K562 (cell line): ENCODE data around the gene RPL18A. TPM values are rescaled to one million over a fixed set of nuclear protein-coding genes. Genes with fewer than 3 reads are reported as not detected.
A peak's percentile ranks its signal among the peaks of the same experiment; 100 is the strongest.

Experiments used
- BCOR ChIP-seq: fragments of 450-650 bp; IDR thresholded peaks from 2 replicates; pipeline ENCODE4 v1.6.1; 2016
- CREM ChIP-seq: IDR thresholded peaks from 2 replicates; pipeline ENCODE4 v1.6.1; 2014; ENCODE audit warnings: antibody characterized with exemption, low read depth
- DNMT1 ChIP-seq: fragments of 450-650 bp; IDR thresholded peaks from 2 replicates; pipeline ENCODE4 v1.6.1; 2016; ENCODE audit warnings: antibody characterized with exemption, mild to moderate bottlenecking
- HCFC1 ChIP-seq: IDR thresholded peaks from 2 replicates; pipeline ENCODE4 v1.6.1; 2012; ENCODE audit warnings: low read depth, low read length, improper control_type of control experiment
- HDGF ChIP-seq: fragments of 450-650 bp; IDR thresholded peaks from 2 replicates; pipeline ENCODE4 v1.6.1; 2016
- HMGN3 ChIP-seq: IDR thresholded peaks from 2 replicates; pipeline ENCODE4 v1.6.1; 2011; ENCODE audit warnings: borderline replicate concordance, low read depth, mild to moderate bottlenecking, mixed read lengths, low read length; ENCODE audit not compliant: insufficient read length; ENCODE audit errors: extremely low read depth
- HNRNPL ChIP-seq: fragments of 200-400 bp; formaldehyde crosslinking; IDR thresholded peaks from 2 replicates; pipeline ENCODE4 v1.6.1; 2017; ENCODE audit warnings: low read depth, mild to moderate bottlenecking, low read length
- MYC ChIP-seq, 2 experiments: fragments of 250-450 bp in 1 of 2; sonication (Bioruptor Pico) in 1 of 2; IDR thresholded peaks; 2 replicates each; pipeline versions ENCODE4 v1.5.1 to v1.6.1; 2012 to 2021; ENCODE audit warnings: low read depth in 2 of 2, borderline replicate concordance in 1 of 2, improper control_type of control experiment in 1 of 2, low read length in 1 of 2, mild to moderate bottlenecking in 1 of 2, moderate library complexity in 1 of 2
- PHTF2 ChIP-seq: fragments of 250-450 bp; sonication (Bioruptor Pico); IDR thresholded peaks from 2 replicates; pipeline ENCODE4 v1.5.0; 2021; ENCODE audit warnings: mild to moderate bottlenecking
- POLR2G ChIP-seq: fragments of 200-400 bp; formaldehyde crosslinking; IDR thresholded peaks from 2 replicates; pipeline ENCODE4 v1.6.1; 2017; ENCODE audit warnings: low read depth, mild to moderate bottlenecking, antibody characterized with exemption, low read length, moderate library complexity
- PRMT5 ChIP-seq: sonication (generic); formaldehyde crosslinking; IDR thresholded peaks from 2 replicates; pipeline ENCODE4 v1.5.0; 2020; ENCODE audit warnings: missing genetic modification reagents
- SAP30 ChIP-seq: fragments of 200-600 bp; sonication (generic); IDR thresholded peaks from 2 replicates; pipeline ENCODE4 v1.6.1; 2012; ENCODE audit warnings: borderline replicate concordance, low read depth, mild to moderate bottlenecking, moderate library complexity, low read length, control low read depth, inconsistent platforms; ENCODE audit not compliant: insufficient read depth, poor library complexity, severe bottlenecking
- SMARCA5 ChIP-seq: fragments of 450-650 bp; IDR thresholded peaks from 2 replicates; pipeline ENCODE4 v1.6.1; 2016
- STAT6 ChIP-seq: sonication (generic); formaldehyde crosslinking; IDR thresholded peaks from 2 replicates; pipeline ENCODE4 v1.8.1; 2023; ENCODE audit warnings: mild to moderate bottlenecking, missing genetic modification reagents
- TAF9B ChIP-seq: fragments of 450-650 bp; IDR thresholded peaks from 2 replicates; pipeline ENCODE4 v1.6.1; 2018; ENCODE audit warnings: mild to moderate bottlenecking; ENCODE audit not compliant: partially characterized antibody
- ZBTB26 ChIP-seq: fragments of 450-650 bp; formaldehyde crosslinking; IDR thresholded peaks from 2 replicates; pipeline ENCODE4 v1.4.0; 2022; ENCODE audit warnings: missing genetic modification characterization
- ZBTB7A ChIP-seq: IDR thresholded peaks from 2 replicates; pipeline ENCODE4 v1.6.1; 2011; ENCODE audit warnings: low read depth, mild to moderate bottlenecking, low read length, moderate library complexity, borderline replicate concordance; ENCODE audit not compliant: control insufficient read depth
- ZNF444 ChIP-seq: fragments of 250-450 bp; sonication (Bioruptor Pico); IDR thresholded peaks from 2 replicates; pipeline ENCODE4 v1.4.0; 2020; ENCODE audit warnings: mild to moderate bottlenecking, moderate library complexity
- polyA plus RNA-seq, 8 experiments: library from polyadenylated mRNA; depleted of rRNA in 4 of 8; stranded (reverse) in 5 of 8; unstranded in 3 of 8; fragments of >200 nt; fragmentation: Nextera tagmentation in 2 of 8; fragmentation: Illumina TruSeq in 1 of 8; extraction: Ambion mirVana in 2 of 8; extraction: Trizol in 1 of 8; gene quantifications; 2 replicates each; pipeline versions ENCODE4 v1.2.1 to v1.2.3, GENCODE V29; 2011 to 2014; ENCODE audit warnings: inconsistent platforms in 1 of 8, missing spikeins in 1 of 8
- total RNA-seq, 7 experiments: library from RNA; depleted of rRNA in 6 of 7; stranded (reverse); fragments of >200 nt in 6 of 7; fragmentation: Illumina TruSeq in 2 of 7; extraction: Trizol in 2 of 7; gene quantifications; 2 replicates each; pipeline versions ENCODE4 v1.2.1 to v1.2.3, GENCODE V29; 2011 to 2021; ENCODE audit warnings: low replicate concordance in 1 of 7
- TF ChIP-seq, protein P1 (sequence below): fragments of 450-650 bp; formaldehyde crosslinking; IDR thresholded peaks from 2 replicates; pipeline ENCODE4 v1.4.0; 2020; ENCODE audit warnings: mild to moderate bottlenecking, moderate library complexity
- TF ChIP-seq, protein P2 (sequence below): sonication (generic); formaldehyde crosslinking; IDR thresholded peaks from 2 replicates; pipeline ENCODE4 v1.5.0; 2020; ENCODE audit warnings: missing genetic modification reagents

The RPL18A gene
- total and polyA plus RNA-seq, 9 of the 15 experiments (the other 6 are each of a cell fraction or from before 2014, with no cell fraction given): 626 to 2,882 (median 1,895) TPM

DNA sequence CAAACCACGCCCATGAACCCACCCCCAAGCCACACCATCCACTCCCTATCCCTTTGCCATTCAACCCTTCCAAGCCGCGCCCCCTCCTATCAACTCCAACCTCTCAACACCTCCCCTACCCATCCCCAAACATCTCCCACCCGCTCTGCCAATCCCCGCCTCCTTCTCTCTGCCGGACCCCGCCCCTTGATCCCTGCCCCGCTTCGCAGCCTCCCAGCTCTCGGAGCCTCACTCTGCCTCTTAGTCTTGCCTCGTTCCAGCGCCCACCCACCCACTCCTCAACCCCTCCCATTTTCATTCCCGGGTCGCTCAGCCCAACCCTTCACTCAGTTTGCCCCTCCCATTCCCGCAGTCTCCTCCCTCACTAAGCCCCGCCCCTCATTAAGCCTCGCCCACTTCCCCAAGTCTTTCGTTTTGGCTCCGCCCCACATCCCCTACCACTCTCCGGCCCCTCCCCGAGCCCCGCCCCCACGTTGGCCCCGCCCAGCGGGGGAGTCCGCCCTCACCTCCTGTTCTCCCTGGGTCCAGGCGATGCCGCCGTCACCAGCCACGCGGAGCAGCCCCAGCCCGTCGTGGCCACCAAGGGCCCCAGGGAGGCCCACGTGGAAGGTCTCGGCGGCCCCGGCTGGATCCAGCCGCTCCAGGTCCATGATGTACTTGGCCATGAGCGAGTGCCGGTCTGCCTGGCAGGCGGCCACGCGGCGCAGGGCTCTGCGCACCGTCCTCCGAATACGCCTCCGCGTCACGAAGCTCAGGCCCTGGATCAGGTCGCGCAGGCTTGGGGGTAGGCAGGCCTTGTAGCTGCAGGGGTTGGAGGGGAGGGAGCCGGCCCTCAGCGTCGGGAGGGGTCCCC is 17.7 kb upstream of the RPL18A start (continued):
- TF ChIP-seq, protein P1, sequence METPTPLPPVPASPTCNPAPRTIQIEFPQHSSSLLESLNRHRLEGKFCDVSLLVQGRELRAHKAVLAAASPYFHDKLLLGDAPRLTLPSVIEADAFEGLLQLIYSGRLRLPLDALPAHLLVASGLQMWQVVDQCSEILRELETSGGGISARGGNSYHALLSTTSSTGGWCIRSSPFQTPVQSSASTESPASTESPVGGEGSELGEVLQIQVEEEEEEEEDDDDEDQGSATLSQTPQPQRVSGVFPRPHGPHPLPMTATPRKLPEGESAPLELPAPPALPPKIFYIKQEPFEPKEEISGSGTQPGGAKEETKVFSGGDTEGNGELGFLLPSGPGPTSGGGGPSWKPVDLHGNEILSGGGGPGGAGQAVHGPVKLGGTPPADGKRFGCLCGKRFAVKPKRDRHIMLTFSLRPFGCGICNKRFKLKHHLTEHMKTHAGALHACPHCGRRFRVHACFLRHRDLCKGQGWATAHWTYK (CRISPR knock-in tag): 0 out of 2 replicates have a peak, but pooled peaks have one; percentile 33
- no peak for TF ChIP-seq ZNF444 (CRISPR knock-in tag)
- TF ChIP-seq SAP30: peak; percentile 55
- TF ChIP-seq, protein P2, sequence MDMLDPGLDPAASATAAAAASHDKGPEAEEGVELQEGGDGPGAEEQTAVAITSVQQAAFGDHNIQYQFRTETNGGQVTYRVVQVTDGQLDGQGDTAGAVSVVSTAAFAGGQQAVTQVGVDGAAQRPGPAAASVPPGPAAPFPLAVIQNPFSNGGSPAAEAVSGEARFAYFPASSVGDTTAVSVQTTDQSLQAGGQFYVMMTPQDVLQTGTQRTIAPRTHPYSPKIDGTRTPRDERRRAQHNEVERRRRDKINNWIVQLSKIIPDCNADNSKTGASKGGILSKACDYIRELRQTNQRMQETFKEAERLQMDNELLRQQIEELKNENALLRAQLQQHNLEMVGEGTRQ (CRISPR knock-in tag): no peak
- peak; percentile 47; the same call in 1 of the 2 replicates for TF ChIP-seq HNRNPL
- no peak for TF ChIP-seq PRMT5
- TF ChIP-seq PHTF2 (CRISPR knock-in tag): no peak
- TF ChIP-seq ZBTB7A: peak; percentile 82
- no peak for TF ChIP-seq SMARCA5
- peak; percentile 53 for TF ChIP-seq CREM
- TF ChIP-seq TAF9B: no peak
- peak; percentile 92 for TF ChIP-seq MYC (IDR thresholded peaks at IDR 0.05; ENCODE audit: low read depth, low read length)
- peak; percentile 69; the same call in 1 of the 2 replicates for TF ChIP-seq MYC (CRISPR knock-in tag; IDR thresholded peaks at IDR 0.05; ENCODE audit: borderline replicate concordance, low read depth)
- TF ChIP-seq HCFC1: peak; percentile 16; the same call in 1 of the 2 replicates
- TF ChIP-seq HDGF: no peak
- TF ChIP-seq ZBTB26 (CRISPR knock-in tag): 0 out of 2 replicates have a peak, but pooled peaks have one; percentile 46
- TF ChIP-seq DNMT1: no peak
- TF ChIP-seq BCOR: peak; percentile 60; the same call in 1 of the 2 replicates
- no peak for TF ChIP-seq STAT6 (CRISPR knock-in tag)
- peak; percentile 89 for TF ChIP-seq POLR2G
- TF ChIP-seq HMGN3: no peak
